Measurements from ENCODE around the gene ARHGAP15. TPM values are rescaled to one million over a fixed set of nuclear protein-coding genes. Genes with fewer than 3 reads are reported as not detected.

ARHGAP15 gene
- total RNA-seq, 1 donor from 2014 or later = 0.51 TPM

GRCh38 chr2:143473216-143473615 lies 344.0 kb downstream of the ARHGAP15 start:
- Mint-ChIP-seq H3K27ac (no peak overlapping the region), H3K4me3 (no peak overlapping the region), H3K36me3 (no peaks in the 10 kb centered on the region), H3K4me1 (peaks cover 12% of the 10 kb centered on the region), H3K27me3 (ENCODE audit: low read depth) (no peaks in the 10 kb centered on the region), H3K9me3 (peaks cover 20% of the 10 kb centered on the region)
- no peak for TF ChIP-seq CTCF (IDR thresholded peaks at IDR 0.05; ENCODE audit: unreplicated experiment)
- DNase-seq (ENCODE audit: low spot score in 2 of 2, unreplicated experiment in 2 of 2) = no peak

GRCh38 chr2:143473820-143474219 lies 344.6 kb downstream of the ARHGAP15 start:
- H3K36me3 Mint-ChIP-seq = no peaks in the 10 kb centered on the region
- peaks cover 9% of the 10 kb centered on the region for H3K4me1 Mint-ChIP-seq
- no peak for TF ChIP-seq CTCF (IDR thresholded peaks at IDR 0.05; ENCODE audit: unreplicated experiment)
- H3K4me3 Mint-ChIP-seq = no peak overlapping the region
- no peaks in the 10 kb centered on the region for H3K27me3 Mint-ChIP-seq (ENCODE audit: low read depth)
- H3K27ac Mint-ChIP-seq = no peak overlapping the region
- H3K9me3 Mint-ChIP-seq = peaks cover 20% of the 10 kb centered on the region
- no peak for DNase-seq (ENCODE audit: low spot score in 2 of 2, unreplicated experiment in 2 of 2)

GRCh38 chr2:143474586-143474985 lies 345.4 kb downstream of the ARHGAP15 start:
- Mint-ChIP-seq H3K4me3 (no peak overlapping the region), H3K27me3 (ENCODE audit: low read depth) (no peaks in the 10 kb centered on the region), H3K4me1 (peaks cover 6% of the 10 kb centered on the region), H3K9me3 (peaks cover 20% of the 10 kb centered on the region), H3K36me3 (no peaks in the 10 kb centered on the region), H3K27ac (no peak overlapping the region)
- DNase-seq (ENCODE audit: low spot score in 2 of 2, unreplicated experiment in 2 of 2) = no peak
- TF ChIP-seq CTCF (IDR thresholded peaks at IDR 0.05; ENCODE audit: unreplicated experiment) = no peak

GRCh38 chr2:143475041-143475776 lies 346.0 kb downstream of the ARHGAP15 start:
- no peak for DNase-seq (ENCODE audit: low spot score in 2 of 2, unreplicated experiment in 2 of 2)
- Mint-ChIP-seq H3K36me3 (no peaks in the 10 kb centered on the region), H3K4me1 (peaks cover 12% of the 10 kb centered on the region), H3K4me3 (no peak overlapping the region), H3K27ac (no peak overlapping the region), H3K27me3 (ENCODE audit: low read depth) (no peaks in the 10 kb centered on the region), H3K9me3 (peaks cover 20% of the 10 kb centered on the region)
- no peak for TF ChIP-seq CTCF (IDR thresholded peaks at IDR 0.05; ENCODE audit: unreplicated experiment)

GRCh38 chr2:143476336-143477087 lies 347.3 kb downstream of the ARHGAP15 start:
- peaks cover 16% of the 10 kb centered on the region for H3K9me3 Mint-ChIP-seq
- H3K27me3 Mint-ChIP-seq (ENCODE audit: low read depth) = no peaks in the 10 kb centered on the region
- H3K36me3 Mint-ChIP-seq = no peaks in the 10 kb centered on the region
- no peak overlapping the region for H3K27ac Mint-ChIP-seq
- no peak for DNase-seq (ENCODE audit: low spot score in 2 of 2, unreplicated experiment in 2 of 2)
- no peak for TF ChIP-seq CTCF (IDR thresholded peaks at IDR 0.05; ENCODE audit: unreplicated experiment)
- H3K4me1 Mint-ChIP-seq = peaks cover 24% of the 10 kb centered on the region
- H3K4me3 Mint-ChIP-seq = no peak overlapping the region

All from mesothelial cell of epicardium (in vitro differentiated cells).